ENCODE measurements around the gene LRRK2. TPM values are rescaled to one million over a fixed set of nuclear protein-coding genes. Genes with fewer than 3 reads are reported as not detected.
"Not testable (repeated sequence)": the region's sequence is repeated elsewhere in the genome, so short reads cannot be mapped to it uniquely, and the experiment has no call there.

The LRRK2 gene
- polyA plus RNA-seq, 2 donors, result 5.8 to 6.6 TPM

DNA sequence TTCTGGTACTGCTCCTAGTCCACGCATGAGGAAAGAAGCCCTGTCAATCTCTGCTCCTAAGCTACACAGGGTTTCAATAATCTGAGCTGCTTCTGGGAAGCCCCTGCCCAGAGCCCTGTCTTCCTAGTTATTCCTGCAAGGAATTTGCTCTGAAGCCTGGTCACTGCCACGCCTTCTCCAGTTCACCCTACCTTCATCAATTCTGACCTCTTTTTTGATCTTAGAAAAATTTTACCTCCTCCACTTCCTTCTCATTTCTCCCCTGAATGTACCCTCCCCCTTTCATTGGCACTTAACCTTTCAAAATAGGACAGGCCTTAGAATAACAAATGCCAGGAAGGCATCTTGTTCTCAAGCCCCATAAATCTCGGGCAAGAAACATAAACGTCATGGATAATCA is 14.9 kb upstream of the LRRK2 start:
- no peaks in the 10 kb centered on the region for H3K4me1 ChIP-seq (ENCODE audit: control insufficient read depth in 2 of 2, insufficient read depth in 2 of 2, low read length in 1 of 2)
- H3K4me3 ChIP-seq (ENCODE audit: low read depth in 1 of 2, low read length in 2 of 2), result no peak overlapping the region
- 69 to 78% methylated on average over 4 of the region's 4 CpGs for WGBS, 2 donors
- no peaks in the 10 kb centered on the region for H3K36me3 ChIP-seq (ENCODE audit: control insufficient read depth in 2 of 2, insufficient read depth in 2 of 2, low read length in 1 of 2)
- H3K9me3 ChIP-seq (ENCODE audit: control insufficient read depth in 2 of 2, insufficient read depth in 1 of 2, low read depth in 1 of 2, low read length in 1 of 2), result no peaks in the 10 kb centered on the region
- no peaks in the 10 kb centered on the region for H3K27me3 ChIP-seq (ENCODE audit: control insufficient read depth in 1 of 2, insufficient read depth in 2 of 2, low read length in 2 of 2)
- no peak overlapping the region for H3K27ac ChIP-seq (ENCODE audit: low read depth in 2 of 2, low read length in 1 of 2)

GRCh38 chr12:40211186-40211585 is 13.6 kb upstream of the LRRK2 start:
- not testable (repeated sequence) for H3K4me1 ChIP-seq (ENCODE audit: control insufficient read depth in 2 of 2, insufficient read depth in 2 of 2, low read length in 1 of 2); H3K36me3 ChIP-seq (ENCODE audit: control insufficient read depth in 2 of 2, insufficient read depth in 2 of 2, low read length in 1 of 2); H3K27me3 ChIP-seq (ENCODE audit: control insufficient read depth in 1 of 2, insufficient read depth in 2 of 2, low read length in 2 of 2); H3K4me3 ChIP-seq (ENCODE audit: low read depth in 1 of 2, low read length in 2 of 2); H3K27ac ChIP-seq (ENCODE audit: low read depth in 2 of 2, low read length in 1 of 2); H3K9me3 ChIP-seq (ENCODE audit: control insufficient read depth in 2 of 2, insufficient read depth in 1 of 2, low read depth in 1 of 2, low read length in 1 of 2)
- 72 to 83% methylated on average over 1 of the region's 1 CpG for WGBS, 2 donors

DNA sequence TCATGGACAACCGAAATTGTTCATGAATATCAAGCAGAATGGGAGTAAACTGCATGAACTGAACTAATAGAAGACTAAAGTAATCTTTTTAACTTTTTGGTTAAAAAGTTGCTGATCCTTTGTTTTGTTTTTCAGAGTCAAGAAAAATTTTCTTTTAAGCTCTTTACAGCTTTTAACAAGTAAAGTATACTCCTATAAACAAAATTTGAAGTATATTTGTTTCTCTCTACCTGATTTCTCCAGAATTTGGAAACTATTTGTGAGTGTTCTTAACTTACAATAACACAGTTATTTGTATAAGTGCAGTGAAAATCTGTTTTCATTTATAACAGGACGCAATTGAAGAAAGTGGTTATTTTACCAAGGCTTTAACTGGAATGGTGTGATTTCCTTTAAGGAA is 12.2 kb upstream of the LRRK2 start:
- Histone ChIP-seq H3K4me1 (ENCODE audit: control insufficient read depth in 2 of 2, insufficient read depth in 2 of 2, low read length in 1 of 2) (no peaks in the 10 kb centered on the region), H3K4me3 (ENCODE audit: low read depth in 1 of 2, low read length in 2 of 2) (no peak overlapping the region), H3K36me3 (ENCODE audit: control insufficient read depth in 2 of 2, insufficient read depth in 2 of 2, low read length in 1 of 2) (no peaks in the 10 kb centered on the region), H3K27ac (ENCODE audit: low read depth in 2 of 2, low read length in 1 of 2) (no peak overlapping the region), H3K27me3 (ENCODE audit: control insufficient read depth in 1 of 2, insufficient read depth in 2 of 2, low read length in 2 of 2) (no peaks in the 10 kb centered on the region), H3K9me3 (ENCODE audit: control insufficient read depth in 2 of 2, insufficient read depth in 1 of 2, low read depth in 1 of 2, low read length in 1 of 2) (no peaks in the 10 kb centered on the region)
- WGBS, 2 donors, result 85 to 88% methylated on average over 2 of the region's 2 CpGs

DNA sequence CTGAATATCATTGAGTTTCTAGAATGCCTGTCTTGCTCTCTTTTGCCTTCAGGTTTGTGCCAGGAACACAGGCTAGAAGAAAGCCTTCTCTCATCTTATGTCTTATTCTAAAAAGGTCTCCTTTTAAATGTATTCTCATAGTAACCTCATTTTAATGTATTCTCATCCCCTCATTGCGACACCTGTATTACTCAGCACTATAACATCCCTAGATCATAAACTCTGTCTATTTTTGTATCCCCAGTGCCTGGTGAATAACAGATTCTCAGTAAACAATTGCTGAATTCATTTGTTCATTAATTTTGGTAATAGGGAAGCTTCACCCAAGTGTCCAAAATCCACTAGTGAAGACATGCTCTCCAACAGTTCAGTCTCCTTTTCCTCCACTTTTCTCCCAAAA is 8.8 kb upstream of the LRRK2 start:
- no peak overlapping the region for H3K27ac ChIP-seq (ENCODE audit: low read depth in 2 of 2, low read length in 1 of 2)
- no peaks in the 10 kb centered on the region for H3K27me3 ChIP-seq (ENCODE audit: control insufficient read depth in 1 of 2, insufficient read depth in 2 of 2, low read length in 2 of 2)
- 90 to 94% methylated on average over 1 of the region's 1 CpG for WGBS, 2 donors
- no peaks in the 10 kb centered on the region for H3K4me1 ChIP-seq (ENCODE audit: control insufficient read depth in 2 of 2, insufficient read depth in 2 of 2, low read length in 1 of 2)
- no peaks in the 10 kb centered on the region for H3K36me3 ChIP-seq (ENCODE audit: control insufficient read depth in 2 of 2, insufficient read depth in 2 of 2, low read length in 1 of 2)
- H3K9me3 ChIP-seq (ENCODE audit: control insufficient read depth in 2 of 2, insufficient read depth in 1 of 2, low read depth in 1 of 2, low read length in 1 of 2), result no peaks in the 10 kb centered on the region
- H3K4me3 ChIP-seq (ENCODE audit: low read depth in 1 of 2, low read length in 2 of 2), result no peak overlapping the region

- Histone ChIP-seq H3K4me1 (ENCODE audit: control insufficient read depth in 2 of 2, insufficient read depth in 2 of 2, low read length in 1 of 2) (no peaks in the 10 kb centered on the region), H3K4me3 (ENCODE audit: low read depth in 1 of 2, low read length in 2 of 2) (no peak overlapping the region), H3K9me3 (ENCODE audit: control insufficient read depth in 2 of 2, insufficient read depth in 1 of 2, low read depth in 1 of 2, low read length in 1 of 2) (no peaks in the 10 kb centered on the region), H3K36me3 (ENCODE audit: control insufficient read depth in 2 of 2, insufficient read depth in 2 of 2, low read length in 1 of 2) (no peaks in the 10 kb centered on the region), H3K27me3 (ENCODE audit: control insufficient read depth in 1 of 2, insufficient read depth in 2 of 2, low read length in 2 of 2) (no peaks in the 10 kb centered on the region), H3K27ac (ENCODE audit: low read depth in 2 of 2, low read length in 1 of 2) (no peak overlapping the region)
Observed at GRCh38 chr12:40216516-40217288, 8.1 kb upstream of the LRRK2 start.

DNA sequence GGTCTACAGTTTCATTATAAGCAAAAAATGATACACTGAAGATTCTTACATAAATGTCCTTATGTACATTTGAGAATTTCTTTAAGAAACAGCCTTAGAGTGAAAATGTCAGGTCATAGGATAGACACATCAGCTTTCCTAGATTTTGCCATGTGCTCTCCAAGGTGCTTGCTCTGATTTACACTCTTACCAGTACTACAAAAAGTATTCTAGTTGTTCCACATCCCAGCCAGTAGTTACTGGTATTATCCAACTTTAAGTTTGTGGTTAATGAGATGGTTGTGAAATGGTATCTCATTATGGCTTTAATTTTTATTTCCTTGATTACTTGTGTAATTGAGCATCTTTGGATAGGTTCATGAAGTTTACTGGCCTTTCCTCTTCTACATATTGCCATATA is 5.0 kb upstream of the LRRK2 start:
- H3K27me3 ChIP-seq (ENCODE audit: control insufficient read depth in 1 of 2, insufficient read depth in 2 of 2, low read length in 2 of 2), result no peaks in the 10 kb centered on the region
- no peaks in the 10 kb centered on the region for H3K4me1 ChIP-seq (ENCODE audit: control insufficient read depth in 2 of 2, insufficient read depth in 2 of 2, low read length in 1 of 2)
- H3K4me3 ChIP-seq (ENCODE audit: low read depth in 1 of 2, low read length in 2 of 2), result no peak overlapping the region
- H3K27ac ChIP-seq (ENCODE audit: low read depth in 2 of 2, low read length in 1 of 2), result no peak overlapping the region
- H3K36me3 ChIP-seq (ENCODE audit: control insufficient read depth in 2 of 2, insufficient read depth in 2 of 2, low read length in 1 of 2), result no peaks in the 10 kb centered on the region
- no peaks in the 10 kb centered on the region for H3K9me3 ChIP-seq (ENCODE audit: control insufficient read depth in 2 of 2, insufficient read depth in 1 of 2, low read depth in 1 of 2, low read length in 1 of 2)

DNA sequence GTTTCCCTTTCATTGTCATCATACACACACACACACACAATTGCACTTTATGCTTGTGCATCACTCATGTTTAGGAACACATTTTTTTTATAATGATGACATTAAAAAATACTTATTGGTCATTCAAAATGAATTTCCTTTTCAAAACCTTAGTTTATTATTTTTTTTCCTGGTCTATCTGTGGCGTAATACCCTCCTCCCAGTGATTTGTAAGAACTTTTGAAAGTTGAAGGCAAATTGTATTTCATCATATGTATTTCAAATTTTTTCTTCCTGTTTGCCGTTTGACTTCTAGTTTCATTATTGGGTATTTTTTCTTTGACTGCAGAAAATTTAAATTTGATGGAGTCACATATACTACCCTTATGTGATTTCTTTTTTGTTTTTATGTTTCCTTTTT is 2.5 kb upstream of the LRRK2 start:
- H3K27ac ChIP-seq (ENCODE audit: low read depth in 2 of 2, low read length in 1 of 2), result no peak overlapping the region
- no peaks in the 10 kb centered on the region for H3K36me3 ChIP-seq (ENCODE audit: control insufficient read depth in 2 of 2, insufficient read depth in 2 of 2, low read length in 1 of 2)
- H3K27me3 ChIP-seq (ENCODE audit: control insufficient read depth in 1 of 2, insufficient read depth in 2 of 2, low read length in 2 of 2), result no peaks in the 10 kb centered on the region
- H3K9me3 ChIP-seq (ENCODE audit: control insufficient read depth in 2 of 2, insufficient read depth in 1 of 2, low read depth in 1 of 2, low read length in 1 of 2), result no peaks in the 10 kb centered on the region
- no peaks in the 10 kb centered on the region for H3K4me1 ChIP-seq (ENCODE audit: control insufficient read depth in 2 of 2, insufficient read depth in 2 of 2, low read length in 1 of 2)
- 80 to 81% methylated on average over 2 of the region's 2 CpGs for WGBS, 2 donors
- H3K4me3 ChIP-seq (ENCODE audit: low read depth in 1 of 2, low read length in 2 of 2), result no peak overlapping the region

GRCh38 chr12:40223646-40224045 is 1.2 kb upstream of the LRRK2 start:
- Histone ChIP-seq H3K4me1 (ENCODE audit: control insufficient read depth in 2 of 2, insufficient read depth in 2 of 2, low read length in 1 of 2) (no peaks in the 10 kb centered on the region), H3K9me3 (ENCODE audit: control insufficient read depth in 2 of 2, insufficient read depth in 1 of 2, low read depth in 1 of 2, low read length in 1 of 2) (no peaks in the 10 kb centered on the region), H3K36me3 (ENCODE audit: control insufficient read depth in 2 of 2, insufficient read depth in 2 of 2, low read length in 1 of 2) (no peaks in the 10 kb centered on the region), H3K4me3 (ENCODE audit: low read depth in 1 of 2, low read length in 2 of 2) (peak overlapping the region in 1 of 2 donors; percentile 11), H3K27me3 (ENCODE audit: control insufficient read depth in 1 of 2, insufficient read depth in 2 of 2, low read length in 2 of 2) (no peaks in the 10 kb centered on the region), H3K27ac (ENCODE audit: low read depth in 2 of 2, low read length in 1 of 2) (no peak overlapping the region)

- H3K27me3 ChIP-seq (ENCODE audit: control insufficient read depth in 1 of 2, insufficient read depth in 2 of 2, low read length in 2 of 2), result no peaks in the 10 kb centered on the region
- WGBS, 2 donors, result 18 to 26% methylated on average over 12 of the region's 12 CpGs
- H3K27ac ChIP-seq (ENCODE audit: low read depth in 2 of 2, low read length in 1 of 2), result peak overlapping the region; percentile 94 to 95
- peak overlapping the region; percentile 79 to 94 for H3K4me3 ChIP-seq (ENCODE audit: low read depth in 1 of 2, low read length in 2 of 2)
- no peaks in the 10 kb centered on the region for H3K9me3 ChIP-seq (ENCODE audit: control insufficient read depth in 2 of 2, insufficient read depth in 1 of 2, low read depth in 1 of 2, low read length in 1 of 2)
- no peaks in the 10 kb centered on the region for H3K4me1 ChIP-seq (ENCODE audit: control insufficient read depth in 2 of 2, insufficient read depth in 2 of 2, low read length in 1 of 2)
- no peaks in the 10 kb centered on the region for H3K36me3 ChIP-seq (ENCODE audit: control insufficient read depth in 2 of 2, insufficient read depth in 2 of 2, low read length in 1 of 2)
Observed at GRCh38 chr12:40225337-40225983, 663 bp downstream of the LRRK2 start.

DNA sequence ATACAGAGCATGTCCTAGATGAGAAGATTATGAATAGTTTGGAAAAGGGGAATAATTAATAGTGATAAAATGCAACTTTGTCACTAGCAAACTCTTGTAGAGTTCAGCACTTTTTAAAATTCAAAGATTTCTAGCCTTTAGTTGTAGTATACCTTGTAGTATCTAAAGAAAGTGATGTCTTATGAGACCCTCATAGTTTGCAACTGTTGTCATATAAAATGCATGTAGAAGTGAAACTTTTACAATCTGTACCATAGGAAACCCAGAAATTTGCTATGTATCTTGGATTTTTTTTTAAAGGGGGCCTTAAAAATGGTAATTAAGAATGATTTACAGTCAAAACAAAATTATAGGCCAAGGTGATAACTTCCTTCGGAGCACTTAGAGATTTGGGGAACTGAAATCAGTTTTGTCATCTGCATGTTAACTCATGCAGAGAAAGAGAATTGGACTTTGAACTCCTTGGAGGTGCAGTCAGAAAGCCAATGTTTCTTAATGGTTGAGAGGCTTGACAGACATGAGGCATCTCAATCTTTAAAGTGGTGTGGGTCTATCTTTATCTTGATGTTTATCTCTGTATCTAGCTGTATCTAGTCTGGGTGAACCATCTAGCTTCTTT is 1.3 kb downstream of the LRRK2 start:
- peak overlapping the region in 1 of 2 donors; percentile 94 for H3K4me3 ChIP-seq (ENCODE audit: low read depth in 1 of 2, low read length in 2 of 2)
- H3K27me3 ChIP-seq (ENCODE audit: control insufficient read depth in 1 of 2, insufficient read depth in 2 of 2, low read length in 2 of 2), result no peaks in the 10 kb centered on the region
- 8 to 23% methylated on average over 1 of the region's 1 CpG for WGBS, 2 donors
- peak overlapping the region; percentile 49 to 52 for H3K27ac ChIP-seq (ENCODE audit: low read depth in 2 of 2, low read length in 1 of 2)
- H3K9me3 ChIP-seq (ENCODE audit: control insufficient read depth in 2 of 2, insufficient read depth in 1 of 2, low read depth in 1 of 2, low read length in 1 of 2), result no peaks in the 10 kb centered on the region
- H3K4me1 ChIP-seq (ENCODE audit: control insufficient read depth in 2 of 2, insufficient read depth in 2 of 2, low read length in 1 of 2), result no peaks in the 10 kb centered on the region
- no peaks in the 10 kb centered on the region for H3K36me3 ChIP-seq (ENCODE audit: control insufficient read depth in 2 of 2, insufficient read depth in 2 of 2, low read length in 1 of 2)
